Liver (tissue), 9 donors: ENCODE data around the gene XYLB. TPM values are rescaled to one million over a fixed set of nuclear protein-coding genes. Genes with fewer than 3 reads are reported as not detected.
"Not testable (repeated sequence)": the region's sequence is repeated elsewhere in the genome, so short reads cannot be mapped to it uniquely, and the experiment has no call there.

Experiments used
- DNase-seq: peaks from one replicate; pipeline ENCODE4 v3.0.0-alpha.2; 2017; ENCODE audit warnings: low spot score
- H3K27ac ChIP-seq, 2 donors: one replicate each; pipeline ENCODE4 v1.7.0; 2013; ENCODE audit warnings: inconsistent platforms in 2 of 2, low read length in 2 of 2, control low read depth in 1 of 2, low read depth in 1 of 2, mild to moderate bottlenecking in 1 of 2
- H3K27me3 ChIP-seq, 4 donors: one replicate each; pipeline versions ENCODE4 v1.6.1 to v1.7.0; 2013; ENCODE audit warnings: low read length in 3 of 4, inconsistent platforms in 1 of 4, mild to moderate bottlenecking in 1 of 4, moderate library complexity in 1 of 4; ENCODE audit not compliant: control insufficient read depth in 4 of 4, insufficient read depth in 4 of 4
- H3K36me3 ChIP-seq, 4 donors: one replicate each; pipeline versions ENCODE4 v1.6.1 to v1.7.0; 2013; ENCODE audit warnings: low read length in 3 of 4, mild to moderate bottlenecking in 3 of 4, low read depth in 1 of 4, moderate library complexity in 1 of 4; ENCODE audit not compliant: control insufficient read depth in 4 of 4, insufficient read depth in 3 of 4
- H3K4me1 ChIP-seq, 4 donors: one replicate each; pipeline versions ENCODE4 v1.6.1 to v1.7.0; 2013; ENCODE audit warnings: low read length in 3 of 4, mild to moderate bottlenecking in 3 of 4, moderate library complexity in 1 of 4; ENCODE audit not compliant: control insufficient read depth in 4 of 4, insufficient read depth in 4 of 4
- H3K4me3 ChIP-seq, 3 donors: one replicate each; pipeline versions ENCODE4 v1.6.1 to v1.7.0; 2013; ENCODE audit warnings: low read length in 3 of 3, control low read depth in 1 of 3, low read depth in 1 of 3, mild to moderate bottlenecking in 1 of 3
- H3K9ac ChIP-seq, 2 donors: one replicate each; pipeline ENCODE4 v1.7.0; 2013; ENCODE audit warnings: low read length in 2 of 2, mild to moderate bottlenecking in 2 of 2, moderate library complexity in 2 of 2, control low read depth in 1 of 2, low read depth in 1 of 2
- H3K9me3 ChIP-seq, 4 donors: one replicate each; pipeline versions ENCODE4 v1.6.1 to v1.7.0; 2013; ENCODE audit warnings: low read length in 3 of 4; ENCODE audit not compliant: control insufficient read depth in 4 of 4
- EGR1 ChIP-seq, 2 donors: IDR thresholded peaks; 2 replicates each; pipeline ENCODE4 v1.6.1; 2016 to 2018; ENCODE audit warnings: antibody characterized with exemption in 2 of 2, low read depth in 2 of 2
- FOXA1 ChIP-seq: IDR thresholded peaks from 2 replicates; pipeline ENCODE4 v1.6.1; 2016; ENCODE audit warnings: antibody characterized with exemption
- HNF4A ChIP-seq, 2 donors: conservative IDR thresholded peaks; 2 replicates each; pipeline ENCODE4 v1.6.1; 2016; ENCODE audit warnings: antibody characterized with exemption in 2 of 2, mild to moderate bottlenecking in 2 of 2
- HNF4G ChIP-seq: IDR thresholded peaks from 2 replicates; pipeline ENCODE4 v1.6.1; 2016; ENCODE audit warnings: antibody characterized with exemption
- JUND ChIP-seq, 2 donors: IDR thresholded peaks; 2 replicates each; pipeline ENCODE4 v1.6.1; 2016; ENCODE audit warnings: antibody characterized with exemption in 2 of 2
- RAD21 ChIP-seq, 2 donors: IDR thresholded peaks; 2 replicates each; pipeline ENCODE4 v1.6.1; 2016; ENCODE audit warnings: antibody characterized with exemption in 2 of 2, mild to moderate bottlenecking in 2 of 2
- SP1 ChIP-seq: IDR thresholded peaks from 2 replicates; pipeline ENCODE4 v1.6.1; 2018; ENCODE audit warnings: antibody characterized with exemption, mild to moderate bottlenecking
- TAF1 ChIP-seq: conservative IDR thresholded peaks from 2 replicates; pipeline ENCODE4 v1.6.1; 2016; ENCODE audit warnings: antibody characterized with exemption, mild to moderate bottlenecking
- YY1 ChIP-seq: IDR thresholded peaks from 2 replicates; pipeline ENCODE4 v1.6.1; 2016; ENCODE audit warnings: antibody characterized with exemption, mild to moderate bottlenecking
- WGBS: extraction: QIAGEN DNeasy Blood & Tissue Kit; methylation state at CpG from one replicate; pipeline ENCODE4 v1.1.7; 2013; 5-methylcytosine and 5-hydroxymethylcytosine counted together
- polyA plus RNA-seq, 2 donors: library from polyadenylated mRNA; stranded (reverse) in 1 of 2; unstranded in 1 of 2; fragments of 200-250 nt in 1 of 2; fragments of >200 nt in 1 of 2; fragmentation: Nextera tagmentation in 1 of 2; extraction: Ambion mirVana in 1 of 2; gene quantifications; one replicate each; pipeline versions ENCODE4 v1.2.1 to v1.2.3, GENCODE V29; 2013 to 2015
- total RNA-seq, 2 donors: library from RNA; depleted of rRNA; stranded (reverse); fragments of >200 nt; gene quantifications; one replicate each; pipeline ENCODE4 v1.2.3, GENCODE V29; 2014
- TF ChIP-seq, protein P1 (sequence below): IDR thresholded peaks from 2 replicates; pipeline ENCODE4 v1.6.1; 2016; ENCODE audit warnings: antibody characterized with exemption, mild to moderate bottlenecking
- TF ChIP-seq, protein P2 (sequence below): IDR thresholded peaks from 2 replicates; pipeline ENCODE4 v1.6.1; 2016; ENCODE audit warnings: antibody characterized with exemption
- TF ChIP-seq, protein P3 (sequence below): fragments of 150-350 bp; IDR thresholded peaks from 2 replicates; pipeline ENCODE4 v1.5.1; 2017; ENCODE audit warnings: improper control_type of control experiment, low read depth, low read length; ENCODE audit not compliant: missing input control
- TF ChIP-seq, protein P4 (sequence below): IDR thresholded peaks from 2 replicates; pipeline ENCODE4 v1.6.1; 2016; ENCODE audit warnings: antibody characterized with exemption
- donor health status: healthy.
- donor health status: healthy.
- donor health status: healthy.
- donor health status: healthy.
- donor health status: healthy.

The XYLB gene
- 10 to 100 TPM; 14.2 to 51.5 TPM for total RNA-seq
- 10 to 100 TPM; 14.6 to 21.4 TPM for polyA plus RNA-seq

DNA sequence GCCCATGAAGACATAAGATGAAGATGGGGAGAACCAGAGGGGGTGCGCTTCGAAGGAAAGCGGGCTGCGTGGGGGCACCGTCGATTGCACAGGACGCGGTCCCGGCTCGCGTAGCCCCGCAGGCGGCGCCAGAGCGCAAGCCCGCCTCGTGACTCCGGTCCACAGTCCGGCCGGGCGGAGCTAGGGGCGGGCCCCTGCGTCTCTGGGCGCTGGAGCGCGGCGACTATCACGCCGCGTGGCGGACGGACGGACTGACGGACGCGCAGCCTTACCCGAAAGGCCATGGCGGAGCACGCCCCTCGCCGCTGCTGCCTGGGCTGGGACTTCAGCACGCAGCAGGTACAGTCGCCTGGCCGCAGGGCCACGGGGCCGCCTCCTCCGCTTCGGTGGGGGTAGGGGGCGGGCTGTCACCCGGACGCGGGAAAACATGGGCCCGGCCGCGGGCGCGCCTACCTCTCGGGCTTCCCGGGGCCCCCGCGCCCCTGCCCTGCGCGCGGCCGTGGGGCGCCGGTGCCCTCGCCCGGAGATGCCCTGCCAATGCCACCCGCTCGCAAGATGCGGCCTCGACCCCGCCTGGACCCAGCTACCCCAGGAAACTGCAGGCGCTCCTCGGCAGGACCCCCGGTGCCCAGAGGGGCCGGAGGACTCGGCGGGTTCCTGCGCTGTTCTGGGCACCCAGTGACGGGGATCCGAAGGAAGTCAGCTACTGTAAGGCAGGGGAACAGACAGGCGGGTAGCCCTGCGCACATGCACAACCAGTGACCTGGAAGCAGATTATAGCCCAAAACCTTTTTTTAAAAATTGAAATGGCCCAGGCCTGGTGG is at the start of gene XYLB:
Gene XYLB (plus strand): TSS at position 199 of the 824 bp plus-strand sequence. CDS start 84 bp downstream, at position 283.
- peak; percentile 87 for DNase-seq
- Histone ChIP-seq H3K4me1 (peaks cover 9 to 48% (median 32%) of the 10 kb centered on the region in 4 donors), H3K4me3 (peak within 1 kb of the TSS; percentile 92 to 96 (median 95)), H3K9me3 (no peaks in the 10 kb centered on the region), H3K36me3 (peaks cover 0 to 6% (median 0%) of the 10 kb centered on the region in 4 donors), H3K27ac (peak within 1 kb of the TSS; percentile 91 to 92), H3K9ac (peak within 1 kb of the TSS; percentile 56 to 90), H3K27me3 (no peaks in the 10 kb centered on the region)
- TF ChIP-seq RAD21 (IDR thresholded peaks at IDR 0.05) (peak; percentile 60 to 77), HNF4G (peak; percentile 61), HNF4A (conservative IDR thresholded peaks at IDR 0.05) (peak; percentile 75 to 80), YY1 (peak; percentile 46), TAF1 (no peak), SP1 (peak; percentile 68), FOXA1 (peak; percentile 37), JUND (IDR thresholded peaks at IDR 0.05) (no peak)
- TF ChIP-seq, protein P1, sequence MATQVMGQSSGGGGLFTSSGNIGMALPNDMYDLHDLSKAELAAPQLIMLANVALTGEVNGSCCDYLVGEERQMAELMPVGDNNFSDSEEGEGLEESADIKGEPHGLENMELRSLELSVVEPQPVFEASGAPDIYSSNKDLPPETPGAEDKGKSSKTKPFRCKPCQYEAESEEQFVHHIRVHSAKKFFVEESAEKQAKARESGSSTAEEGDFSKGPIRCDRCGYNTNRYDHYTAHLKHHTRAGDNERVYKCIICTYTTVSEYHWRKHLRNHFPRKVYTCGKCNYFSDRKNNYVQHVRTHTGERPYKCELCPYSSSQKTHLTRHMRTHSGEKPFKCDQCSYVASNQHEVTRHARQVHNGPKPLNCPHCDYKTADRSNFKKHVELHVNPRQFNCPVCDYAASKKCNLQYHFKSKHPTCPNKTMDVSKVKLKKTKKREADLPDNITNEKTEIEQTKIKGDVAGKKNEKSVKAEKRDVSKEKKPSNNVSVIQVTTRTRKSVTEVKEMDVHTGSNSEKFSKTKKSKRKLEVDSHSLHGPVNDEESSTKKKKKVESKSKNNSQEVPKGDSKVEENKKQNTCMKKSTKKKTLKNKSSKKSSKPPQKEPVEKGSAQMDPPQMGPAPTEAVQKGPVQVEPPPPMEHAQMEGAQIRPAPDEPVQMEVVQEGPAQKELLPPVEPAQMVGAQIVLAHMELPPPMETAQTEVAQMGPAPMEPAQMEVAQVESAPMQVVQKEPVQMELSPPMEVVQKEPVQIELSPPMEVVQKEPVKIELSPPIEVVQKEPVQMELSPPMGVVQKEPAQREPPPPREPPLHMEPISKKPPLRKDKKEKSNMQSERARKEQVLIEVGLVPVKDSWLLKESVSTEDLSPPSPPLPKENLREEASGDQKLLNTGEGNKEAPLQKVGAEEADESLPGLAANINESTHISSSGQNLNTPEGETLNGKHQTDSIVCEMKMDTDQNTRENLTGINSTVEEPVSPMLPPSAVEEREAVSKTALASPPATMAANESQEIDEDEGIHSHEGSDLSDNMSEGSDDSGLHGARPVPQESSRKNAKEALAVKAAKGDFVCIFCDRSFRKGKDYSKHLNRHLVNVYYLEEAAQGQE = peak; percentile 77
- TF ChIP-seq, protein P2, sequence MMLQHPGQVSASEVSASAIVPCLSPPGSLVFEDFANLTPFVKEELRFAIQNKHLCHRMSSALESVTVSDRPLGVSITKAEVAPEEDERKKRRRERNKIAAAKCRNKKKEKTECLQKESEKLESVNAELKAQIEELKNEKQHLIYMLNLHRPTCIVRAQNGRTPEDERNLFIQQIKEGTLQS = no peak
- TF ChIP-seq, protein P3, sequence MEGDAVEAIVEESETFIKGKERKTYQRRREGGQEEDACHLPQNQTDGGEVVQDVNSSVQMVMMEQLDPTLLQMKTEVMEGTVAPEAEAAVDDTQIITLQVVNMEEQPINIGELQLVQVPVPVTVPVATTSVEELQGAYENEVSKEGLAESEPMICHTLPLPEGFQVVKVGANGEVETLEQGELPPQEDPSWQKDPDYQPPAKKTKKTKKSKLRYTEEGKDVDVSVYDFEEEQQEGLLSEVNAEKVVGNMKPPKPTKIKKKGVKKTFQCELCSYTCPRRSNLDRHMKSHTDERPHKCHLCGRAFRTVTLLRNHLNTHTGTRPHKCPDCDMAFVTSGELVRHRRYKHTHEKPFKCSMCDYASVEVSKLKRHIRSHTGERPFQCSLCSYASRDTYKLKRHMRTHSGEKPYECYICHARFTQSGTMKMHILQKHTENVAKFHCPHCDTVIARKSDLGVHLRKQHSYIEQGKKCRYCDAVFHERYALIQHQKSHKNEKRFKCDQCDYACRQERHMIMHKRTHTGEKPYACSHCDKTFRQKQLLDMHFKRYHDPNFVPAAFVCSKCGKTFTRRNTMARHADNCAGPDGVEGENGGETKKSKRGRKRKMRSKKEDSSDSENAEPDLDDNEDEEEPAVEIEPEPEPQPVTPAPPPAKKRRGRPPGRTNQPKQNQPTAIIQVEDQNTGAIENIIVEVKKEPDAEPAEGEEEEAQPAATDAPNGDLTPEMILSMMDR = peak; percentile 74
- under 1% methylated on average over 85 of the region's 85 CpGs for WGBS

DNA sequence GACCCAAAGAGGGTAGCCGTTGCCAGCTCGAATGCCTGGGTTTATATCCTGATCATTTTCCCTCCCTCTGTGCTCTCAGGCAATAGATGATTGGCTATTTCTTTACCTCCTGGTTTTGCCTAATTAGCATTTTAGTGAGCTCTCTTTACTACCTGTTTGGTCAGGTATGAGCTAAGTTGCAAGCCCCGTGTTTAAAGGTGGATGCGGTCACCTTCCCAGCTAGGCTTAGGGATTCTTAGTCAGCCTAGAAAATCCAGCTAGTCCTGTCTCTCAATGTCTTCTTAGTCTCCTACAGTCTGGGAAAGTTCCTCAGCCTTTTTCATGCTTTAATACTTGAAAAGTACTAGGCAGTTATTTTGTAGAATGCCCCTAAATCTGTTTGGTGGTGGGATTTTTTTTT is 49.5 kb upstream of the XYLB start:
- H3K27me3 ChIP-seq, H3K36me3 ChIP-seq, H3K4me3 ChIP-seq, H3K4me1 ChIP-seq, H3K9ac ChIP-seq, H3K9me3 ChIP-seq, H3K27ac ChIP-seq, DNase-seq: not testable (repeated sequence)
- WGBS = 89% methylated on average over 4 of the region's 4 CpGs

DNA sequence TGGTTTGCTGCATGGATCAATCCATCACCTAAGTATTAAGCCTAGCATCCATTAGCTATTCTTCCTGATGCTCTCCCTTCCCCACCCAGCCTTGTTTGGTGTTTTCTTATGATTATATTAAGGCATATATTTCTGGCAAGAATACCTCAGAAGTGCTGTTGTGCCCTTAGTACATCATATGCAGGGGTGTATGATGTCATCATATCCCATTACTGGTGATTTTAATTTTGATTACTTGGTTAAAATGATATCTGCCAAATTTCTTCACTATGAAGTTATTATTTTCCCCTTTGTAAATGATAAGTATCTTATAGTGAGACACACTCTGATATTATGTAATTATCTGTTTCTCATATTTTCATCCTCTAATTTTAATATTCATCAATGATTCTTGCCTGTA is 49.0 kb upstream of the XYLB start:
- no peaks in the 10 kb centered on the region for H3K27me3 ChIP-seq
- H3K4me3 ChIP-seq = no peak overlapping the region
- TF ChIP-seq, protein P4, sequence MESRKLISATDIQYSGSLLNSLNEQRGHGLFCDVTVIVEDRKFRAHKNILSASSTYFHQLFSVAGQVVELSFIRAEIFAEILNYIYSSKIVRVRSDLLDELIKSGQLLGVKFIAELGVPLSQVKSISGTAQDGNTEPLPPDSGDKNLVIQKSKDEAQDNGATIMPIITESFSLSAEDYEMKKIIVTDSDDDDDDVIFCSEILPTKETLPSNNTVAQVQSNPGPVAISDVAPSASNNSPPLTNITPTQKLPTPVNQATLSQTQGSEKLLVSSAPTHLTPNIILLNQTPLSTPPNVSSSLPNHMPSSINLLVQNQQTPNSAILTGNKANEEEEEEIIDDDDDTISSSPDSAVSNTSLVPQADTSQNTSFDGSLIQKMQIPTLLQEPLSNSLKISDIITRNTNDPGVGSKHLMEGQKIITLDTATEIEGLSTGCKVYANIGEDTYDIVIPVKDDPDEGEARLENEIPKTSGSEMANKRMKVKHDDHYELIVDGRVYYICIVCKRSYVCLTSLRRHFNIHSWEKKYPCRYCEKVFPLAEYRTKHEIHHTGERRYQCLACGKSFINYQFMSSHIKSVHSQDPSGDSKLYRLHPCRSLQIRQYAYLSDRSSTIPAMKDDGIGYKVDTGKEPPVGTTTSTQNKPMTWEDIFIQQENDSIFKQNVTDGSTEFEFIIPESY = no peak
- TF ChIP-seq JUND (IDR thresholded peaks at IDR 0.05) = no peak
- TF ChIP-seq, protein P2 = no peak
- no peak for TF ChIP-seq SP1
- TF ChIP-seq HNF4A (conservative IDR thresholded peaks at IDR 0.05) = no peak
- TF ChIP-seq RAD21 (IDR thresholded peaks at IDR 0.05) = no peak
- no peak for TF ChIP-seq EGR1 (IDR thresholded peaks at IDR 0.05; ENCODE audit: low read depth in 2 of 2)
- TF ChIP-seq TAF1 = no peak
- TF ChIP-seq HNF4G = no peak
- TF ChIP-seq, protein P3 = no peak
- no peaks in the 10 kb centered on the region for H3K4me1 ChIP-seq
- H3K27ac ChIP-seq = no peak overlapping the region
- no peaks in the 10 kb centered on the region for H3K36me3 ChIP-seq
- no peaks in the 10 kb centered on the region for H3K9me3 ChIP-seq
- no peak for DNase-seq
- no peak overlapping the region for H3K9ac ChIP-seq
